K562 (cell line): Measurements from ENCODE around the gene ASIC3. TPM values are rescaled to one million over a fixed set of nuclear protein-coding genes. Genes with fewer than 3 reads are reported as not detected.

Experiments
- ARHGAP35 ChIP-seq: fragments of 450-650 bp; IDR thresholded peaks from 2 replicates; pipeline ENCODE4 v1.6.1; 2018; ENCODE audit not compliant: partially characterized antibody
- ATF1 ChIP-seq, 2 experiments: fragments of 450-650 bp in 1 of 2; IDR thresholded peaks; 2 replicates each; pipeline ENCODE4 v1.6.1; 2016; ENCODE audit warnings: missing compliant biosample characterization in 1 of 2, missing genetic modification characterization in 1 of 2
- CBFA2T3 ChIP-seq: fragments of 450-650 bp; IDR thresholded peaks from 2 replicates; pipeline ENCODE4 v1.6.1; 2017
- CTBP1 ChIP-seq: fragments of 450-650 bp; IDR thresholded peaks from 2 replicates; pipeline ENCODE4 v1.6.1; 2016; ENCODE audit warnings: borderline replicate concordance
- E2F4 ChIP-seq: sonication (generic); formaldehyde crosslinking; IDR thresholded peaks from 2 replicates; pipeline ENCODE4 v1.8.0; 2022; ENCODE audit warnings: mild to moderate bottlenecking, low read depth, missing genetic modification reagents
- HDAC2 ChIP-seq: fragments of 450-650 bp; IDR thresholded peaks from 2 replicates; pipeline ENCODE4 v1.6.1; 2016; ENCODE audit warnings: mild to moderate bottlenecking
- HDGF ChIP-seq: fragments of 450-650 bp; IDR thresholded peaks from 2 replicates; pipeline ENCODE4 v1.6.1; 2016
- HLTF ChIP-seq: fragments of 450-650 bp; IDR thresholded peaks from 2 replicates; pipeline ENCODE4 v1.6.1; 2016
- HMBOX1 ChIP-seq: sonication (generic); IDR thresholded peaks from 2 replicates; pipeline ENCODE4 v1.6.1; 2016
- KDM5B ChIP-seq: fragments of 200-600 bp; sonication (generic); IDR thresholded peaks from 2 replicates; pipeline ENCODE4 v1.6.1; 2012; ENCODE audit warnings: low read depth, mild to moderate bottlenecking, moderate library complexity, low read length, control low read depth, inconsistent platforms; ENCODE audit not compliant: insufficient replicate concordance
- KLF10 ChIP-seq: fragments of 250-450 bp; sonication (Bioruptor Pico); IDR thresholded peaks from 2 replicates; pipeline ENCODE4 v1.6.1; 2021; ENCODE audit warnings: matching md5 sums
- MECOM ChIP-seq: fragments of 250-450 bp; sonication (Bioruptor Pico); IDR thresholded peaks from 2 replicates; pipeline ENCODE4 v1.8.0; 2022; ENCODE audit warnings: inconsistent platforms
- NR2F6 ChIP-seq: fragments of 450-650 bp; formaldehyde crosslinking; IDR thresholded peaks from 2 replicates; pipeline ENCODE4 v1.4.0; 2020; ENCODE audit warnings: mild to moderate bottlenecking
- SIN3B ChIP-seq: fragments of 450-650 bp; IDR thresholded peaks from 2 replicates; pipeline ENCODE4 v1.6.1; 2017; ENCODE audit warnings: low read depth, mild to moderate bottlenecking, moderate library complexity
- SLC30A9 ChIP-seq: fragments of 250-450 bp; sonication (Bioruptor Pico); IDR thresholded peaks from 2 replicates; pipeline ENCODE4 v1.8.0; 2022; ENCODE audit warnings: mild to moderate bottlenecking, moderate library complexity
- SREBF1 ChIP-seq: fragments of 150-350 bp; IDR thresholded peaks from 2 replicates; pipeline ENCODE4 v1.6.1; 2014; ENCODE audit warnings: antibody characterized with exemption, low read depth, low read length, borderline replicate concordance
- SRSF3 ChIP-seq: fragments of 200-400 bp; formaldehyde crosslinking; IDR thresholded peaks from 2 replicates; pipeline ENCODE4 v1.6.1; 2016; ENCODE audit warnings: mild to moderate bottlenecking, low read length, moderate library complexity; ENCODE audit not compliant: insufficient read depth
- SRSF9 ChIP-seq: fragments of 200-400 bp; formaldehyde crosslinking; IDR thresholded peaks from 2 replicates; pipeline ENCODE4 v1.6.1; 2017; ENCODE audit warnings: low read depth, low read length, borderline replicate concordance
- SUPT5H ChIP-seq: fragments of 450-650 bp; IDR thresholded peaks from 2 replicates; pipeline ENCODE4 v1.6.1; 2016
- TAF9B ChIP-seq: fragments of 450-650 bp; IDR thresholded peaks from 2 replicates; pipeline ENCODE4 v1.6.1; 2018; ENCODE audit warnings: mild to moderate bottlenecking; ENCODE audit not compliant: partially characterized antibody
- TOE1 ChIP-seq, 2 experiments: fragments of 450-650 bp in 1 of 2; sonication (generic) in 1 of 2; formaldehyde crosslinking in 1 of 2; IDR thresholded peaks; 2 replicates each; pipeline versions ENCODE4 v1.7.1 to v1.8.0; 2016 to 2022; ENCODE audit warnings: borderline replicate concordance in 2 of 2, mild to moderate bottlenecking in 2 of 2, antibody characterized with exemption in 1 of 2, inconsistent platforms in 1 of 2, low read depth in 1 of 2, missing genetic modification reagents in 1 of 2, moderate library complexity in 1 of 2
- YBX1 ChIP-seq: fragments of 450-650 bp; IDR thresholded peaks from 2 replicates; pipeline ENCODE4 v1.7.1; 2016; ENCODE audit warnings: mild to moderate bottlenecking
- YY1 ChIP-seq, 3 experiments: IDR thresholded peaks; 2 replicates each; pipeline ENCODE4 v1.6.1; 2011; ENCODE audit warnings: low read length in 2 of 3, mild to moderate bottlenecking in 2 of 3, moderate library complexity in 2 of 3, borderline replicate concordance in 1 of 3, control low read depth in 1 of 3, low read depth in 1 of 3; ENCODE audit not compliant: insufficient read depth in 3 of 3, insufficient replicate concordance in 2 of 3, control insufficient read depth in 1 of 3, insufficient read length in 1 of 3; ENCODE audit errors: extremely low read depth in 1 of 3
- ZBED1 ChIP-seq: IDR thresholded peaks from 2 replicates; pipeline ENCODE4 v1.6.1; 2014
- ZNF695 ChIP-seq: fragments of 450-650 bp; formaldehyde crosslinking; IDR thresholded peaks from 2 replicates; pipeline ENCODE4 v1.4.0; 2020; ENCODE audit warnings: mild to moderate bottlenecking, moderate library complexity
- polyA plus RNA-seq, 8 experiments: library from polyadenylated mRNA; depleted of rRNA in 4 of 8; stranded (reverse) in 5 of 8; unstranded in 3 of 8; fragments of >200 nt; fragmentation: Nextera tagmentation in 2 of 8; fragmentation: Illumina TruSeq in 1 of 8; extraction: Ambion mirVana in 2 of 8; extraction: Trizol in 1 of 8; gene quantifications; 2 replicates each; pipeline versions ENCODE4 v1.2.1 to v1.2.3, GENCODE V29; 2011 to 2014; ENCODE audit warnings: inconsistent platforms in 1 of 8, missing spikeins in 1 of 8
- total RNA-seq, 7 experiments: library from RNA; depleted of rRNA in 6 of 7; stranded (reverse); fragments of >200 nt in 6 of 7; fragmentation: Illumina TruSeq in 2 of 7; extraction: Trizol in 2 of 7; gene quantifications; 2 replicates each; pipeline versions ENCODE4 v1.2.1 to v1.2.3, GENCODE V29; 2011 to 2021; ENCODE audit warnings: low replicate concordance in 1 of 7
- TF ChIP-seq, protein P1 (sequence below): IDR thresholded peaks from 3 replicates; pipeline ENCODE4 v1.6.1; 2011; ENCODE audit warnings: borderline replicate concordance, mild to moderate bottlenecking, moderate library complexity; ENCODE audit not compliant: insufficient read length; ENCODE audit errors: extremely low read depth

The ASIC3 gene
- total and polyA plus RNA-seq, 9 of the 15 experiments (the other 6 are each of a cell fraction or from before 2014, with no cell fraction given), result 0.11 to 5.0 (median 0.87) TPM

- TF ChIP-seq E2F4 (CRISPR knock-in tag), result no peak
- peak; percentile 67 for TF ChIP-seq SUPT5H
- no peak for TF ChIP-seq HMBOX1
- TF ChIP-seq ZBED1, result peak; percentile 57; the same call in 1 of the 2 replicates
- TF ChIP-seq, protein P1, sequence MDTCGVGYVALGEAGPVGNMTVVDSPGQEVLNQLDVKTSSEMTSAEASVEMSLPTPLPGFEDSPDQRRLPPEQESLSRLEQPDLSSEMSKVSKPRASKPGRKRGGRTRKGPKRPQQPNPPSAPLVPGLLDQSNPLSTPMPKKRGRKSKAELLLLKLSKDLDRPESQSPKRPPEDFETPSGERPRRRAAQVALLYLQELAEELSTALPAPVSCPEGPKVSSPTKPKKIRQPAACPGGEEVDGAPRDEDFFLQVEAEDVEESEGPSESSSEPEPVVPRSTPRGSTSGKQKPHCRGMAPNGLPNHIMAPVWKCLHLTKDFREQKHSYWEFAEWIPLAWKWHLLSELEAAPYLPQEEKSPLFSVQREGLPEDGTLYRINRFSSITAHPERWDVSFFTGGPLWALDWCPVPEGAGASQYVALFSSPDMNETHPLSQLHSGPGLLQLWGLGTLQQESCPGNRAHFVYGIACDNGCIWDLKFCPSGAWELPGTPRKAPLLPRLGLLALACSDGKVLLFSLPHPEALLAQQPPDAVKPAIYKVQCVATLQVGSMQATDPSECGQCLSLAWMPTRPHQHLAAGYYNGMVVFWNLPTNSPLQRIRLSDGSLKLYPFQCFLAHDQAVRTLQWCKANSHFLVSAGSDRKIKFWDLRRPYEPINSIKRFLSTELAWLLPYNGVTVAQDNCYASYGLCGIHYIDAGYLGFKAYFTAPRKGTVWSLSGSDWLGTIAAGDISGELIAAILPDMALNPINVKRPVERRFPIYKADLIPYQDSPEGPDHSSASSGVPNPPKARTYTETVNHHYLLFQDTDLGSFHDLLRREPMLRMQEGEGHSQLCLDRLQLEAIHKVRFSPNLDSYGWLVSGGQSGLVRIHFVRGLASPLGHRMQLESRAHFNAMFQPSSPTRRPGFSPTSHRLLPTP, result no peak
- TF ChIP-seq HDAC2, result peak; percentile 92; the same call in 1 of the 2 replicates
- TF ChIP-seq TOE1 (IDR thresholded peaks at IDR 0.05; ENCODE audit: borderline replicate concordance), result peak; percentile 85
- TF ChIP-seq TOE1 (CRISPR knock-in tag; IDR thresholded peaks at IDR 0.05; ENCODE audit: borderline replicate concordance, low read depth), result no peak
- no peak for TF ChIP-seq TAF9B
- TF ChIP-seq SLC30A9 (CRISPR knock-in tag), result no peak
- TF ChIP-seq ATF1 (CRISPR knock-in tag; IDR thresholded peaks at IDR 0.05), result no peak
- TF ChIP-seq ATF1 (tag; IDR thresholded peaks at IDR 0.05), result peak; percentile 67
- no peak for TF ChIP-seq KLF10 (CRISPR knock-in tag)
- 0 out of 2 replicates have a peak, but pooled peaks have one; percentile 23 for TF ChIP-seq CBFA2T3
- peak; percentile 90; the same call in 1 of the 2 replicates for TF ChIP-seq CTBP1
- peak; percentile 43 for TF ChIP-seq KDM5B
- TF ChIP-seq SRSF9, result no peak
- TF ChIP-seq HDGF, result no peak
- no peak for TF ChIP-seq YBX1
- TF ChIP-seq NR2F6 (CRISPR knock-in tag), result no peak
- no peak for TF ChIP-seq SREBF1
- no peak for TF ChIP-seq ARHGAP35
- no peak for TF ChIP-seq SIN3B
- no peak for TF ChIP-seq ZNF695 (CRISPR knock-in tag)
- TF ChIP-seq MECOM (CRISPR knock-in tag), result no peak
- TF ChIP-seq YY1 (IDR thresholded peaks at IDR 0.05; ENCODE audit: borderline replicate concordance in 1 of 3, control insufficient read depth in 1 of 3, extremely low read depth in 1 of 3, insufficient read depth in 3 of 3, insufficient read length in 1 of 3, insufficient replicate concordance in 2 of 3, low read depth in 1 of 3, low read length in 2 of 3), result peak in 2 of 3 experiments; percentile 63 to 67
- TF ChIP-seq SRSF3, result no peak
- TF ChIP-seq HLTF, result peak; percentile 95
- TF ChIP-seq, all 486 proteins: peak for 172
These were observed 30.3 kb upstream of the ASIC3 start (continued) for GRCh38 chr7:151017953-151018420.
